Stomach (tissue), 4 donors: ENCODE data around the gene CNPY4.

Experiments
- CTCF ChIP-seq, 7 experiments: fragments of 450-650 bp in 4 of 7; fragments of 200-600 bp in 3 of 7; sonication (generic) in 3 of 7; IDR thresholded peaks; one replicate each; pipeline ENCODE4 v1.5.1; 2016 to 2019; ENCODE audit warnings: antibody characterized with exemption in 7 of 7, control low read depth in 2 of 7, mild to moderate bottlenecking in 1 of 7
- EP300 ChIP-seq: sonication (generic); formaldehyde crosslinking; IDR thresholded peaks from one replicate; pipeline ENCODE4 v1.6.1; 2017; ENCODE audit warnings: antibody characterized with exemption
- POLR2AphosphoS5 ChIP-seq, 3 donors: sonication (generic); formaldehyde crosslinking; IDR thresholded peaks; one replicate each; pipeline ENCODE4 v1.6.1; 2016; ENCODE audit warnings: antibody characterized with exemption in 3 of 3

- TF ChIP-seq EP300 (no peak), CTCF (IDR thresholded peaks at IDR 0.05) (no peak), POLR2AphosphoS5 (IDR thresholded peaks at IDR 0.05) (no peak)
These were observed 36.3 kb downstream of the CNPY4 start for GRCh38 chr7:100155553-100156317.
